DOHH2 (cell line): ENCODE results near the gene CYP2C18.

Experiments
- EZH2phosphoT487 ChIP-seq: fragments of 200-600 bp; sonication (generic); IDR thresholded peaks from 2 replicates; pipeline ENCODE4 v1.6.1; 2017; ENCODE audit warnings: borderline replicate concordance, mild to moderate bottlenecking, antibody characterized with exemption, low read length, moderate library complexity, mixed read lengths
- TF ChIP-seq, protein P1 (sequence below): fragments of 200-600 bp; sonication (generic); IDR thresholded peaks from one replicate; pipeline ENCODE4 v1.5.1; 2014; ENCODE audit warnings: antibody characterized with exemption, mild to moderate bottlenecking, low read depth, low read length; ENCODE audit not compliant: poor library complexity, severe bottlenecking

DNA sequence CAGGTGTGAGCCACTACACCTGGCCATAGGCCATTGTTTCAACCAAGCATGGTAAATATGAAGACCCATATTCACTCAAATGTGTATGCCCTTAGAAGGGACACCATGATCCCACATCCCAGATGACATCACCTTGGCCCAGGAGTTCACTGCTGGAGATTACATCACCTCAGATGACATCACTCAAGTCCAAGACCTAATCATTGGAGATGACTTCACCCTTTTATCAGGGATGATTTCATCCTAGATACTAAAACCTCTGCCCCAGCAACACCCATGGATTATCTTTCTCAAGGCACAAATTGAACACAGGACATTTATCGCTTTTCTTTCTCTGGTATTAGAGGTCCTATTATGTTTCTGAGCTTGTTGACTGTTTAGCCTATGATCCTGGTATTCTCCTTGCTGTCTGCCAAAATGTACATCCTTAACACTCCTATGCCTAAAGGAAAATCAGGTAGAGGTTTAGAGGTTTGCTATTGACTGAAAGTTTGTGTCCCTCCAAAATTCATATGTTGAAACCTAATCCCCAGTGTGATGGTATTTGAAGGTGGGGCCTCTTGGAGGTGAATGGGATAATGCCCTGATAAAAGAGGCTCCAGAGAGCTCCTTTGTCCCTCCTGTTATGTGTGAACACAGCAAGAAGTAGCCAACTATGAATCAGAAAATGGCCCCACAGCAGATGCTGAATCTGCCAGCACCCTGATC is 9.8 kb upstream of the CYP2C18 start:
- TF ChIP-seq, protein P1, sequence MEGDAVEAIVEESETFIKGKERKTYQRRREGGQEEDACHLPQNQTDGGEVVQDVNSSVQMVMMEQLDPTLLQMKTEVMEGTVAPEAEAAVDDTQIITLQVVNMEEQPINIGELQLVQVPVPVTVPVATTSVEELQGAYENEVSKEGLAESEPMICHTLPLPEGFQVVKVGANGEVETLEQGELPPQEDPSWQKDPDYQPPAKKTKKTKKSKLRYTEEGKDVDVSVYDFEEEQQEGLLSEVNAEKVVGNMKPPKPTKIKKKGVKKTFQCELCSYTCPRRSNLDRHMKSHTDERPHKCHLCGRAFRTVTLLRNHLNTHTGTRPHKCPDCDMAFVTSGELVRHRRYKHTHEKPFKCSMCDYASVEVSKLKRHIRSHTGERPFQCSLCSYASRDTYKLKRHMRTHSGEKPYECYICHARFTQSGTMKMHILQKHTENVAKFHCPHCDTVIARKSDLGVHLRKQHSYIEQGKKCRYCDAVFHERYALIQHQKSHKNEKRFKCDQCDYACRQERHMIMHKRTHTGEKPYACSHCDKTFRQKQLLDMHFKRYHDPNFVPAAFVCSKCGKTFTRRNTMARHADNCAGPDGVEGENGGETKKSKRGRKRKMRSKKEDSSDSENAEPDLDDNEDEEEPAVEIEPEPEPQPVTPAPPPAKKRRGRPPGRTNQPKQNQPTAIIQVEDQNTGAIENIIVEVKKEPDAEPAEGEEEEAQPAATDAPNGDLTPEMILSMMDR = no peak
- no peak for TF ChIP-seq EZH2phosphoT487
